Natural killer cell (primary cell): ENCODE results near the gene GALNTL6. TPM values are rescaled to one million over a fixed set of nuclear protein-coding genes. Genes with fewer than 3 reads are reported as not detected.

Experiments
- ATAC-seq, 3 donors: fragments of 150-1000 bp in 2 of 3; fragments of 200-7000 bp in 1 of 3; cut with Tn5 transposase; 1 replicate in 1 of 3; 2 replicates in 2 of 3; pipeline ENCODE4 v1.10.0; 2021; ENCODE audit warnings: mild to moderate bottlenecking in 2 of 3, moderate library complexity in 2 of 3
- DNase-seq, 2 donors: peaks; one replicate each; pipeline versions ENCODE4 v3.0.0 to v3.0.0-alpha.2; 2013 to 2021; ENCODE audit warnings: mixed read lengths in 1 of 2
- H3K27ac ChIP-seq: one replicate; pipeline ENCODE4 v1.5.1; 2013; ENCODE audit warnings: mild to moderate bottlenecking, low read length
- H3K27me3 ChIP-seq: one replicate; pipeline ENCODE4 v1.6.1; 2013; ENCODE audit warnings: low read length; ENCODE audit not compliant: control insufficient read depth, insufficient read depth
- H3K36me3 ChIP-seq: one replicate; pipeline ENCODE4 v1.6.1; 2013; ENCODE audit warnings: low read length; ENCODE audit not compliant: control insufficient read depth, insufficient read depth
- H3K4me1 ChIP-seq: one replicate; pipeline ENCODE4 v1.6.1; 2013; ENCODE audit warnings: low read length; ENCODE audit not compliant: control insufficient read depth, insufficient read depth
- H3K4me3 ChIP-seq: one replicate; pipeline ENCODE4 v1.5.1; 2013; ENCODE audit warnings: low read length
- H3K9me3 ChIP-seq: one replicate; pipeline ENCODE4 v1.6.1; 2013; ENCODE audit warnings: low read length; ENCODE audit not compliant: control insufficient read depth, insufficient read depth
- H3K27ac Mint-ChIP-seq, 2 donors: one replicate each; pipeline ENCODE4 v1.8.0; 2022; ENCODE audit warnings: mild to moderate bottlenecking in 2 of 2, mixed read lengths in 2 of 2, moderate library complexity in 1 of 2
- H3K27me3 Mint-ChIP-seq, 2 donors: one replicate each; pipeline ENCODE4 v1.8.0; 2022; ENCODE audit warnings: low read depth in 2 of 2, mixed read lengths in 2 of 2
- H3K36me3 Mint-ChIP-seq: one replicate; pipeline ENCODE4 v1.8.0; 2022; ENCODE audit warnings: mixed read lengths
- H3K4me1 Mint-ChIP-seq, 2 donors: one replicate each; pipeline ENCODE4 v1.8.0; 2022; ENCODE audit warnings: mixed read lengths in 2 of 2
- H3K4me3 Mint-ChIP-seq: one replicate; pipeline ENCODE4 v1.8.0; 2022; ENCODE audit warnings: mild to moderate bottlenecking, moderate library complexity, mixed read lengths
- H3K9me3 Mint-ChIP-seq, 2 donors: one replicate each; pipeline ENCODE4 v1.8.0; 2022; ENCODE audit warnings: mixed read lengths in 2 of 2
- CTCF ChIP-seq: fragments of 200-600 bp; IDR thresholded peaks from one replicate; pipeline ENCODE4 v1.8.0; 2022; ENCODE audit warnings: antibody characterized with exemption
- WGBS: methylation state at CpG from one replicate; pipeline ENCODE4 v1.1.7; 2013; ENCODE audit warnings: missing lambda C conversion rate; ENCODE audit not compliant: insufficient coverage; 5-methylcytosine and 5-hydroxymethylcytosine counted together
- intact Hi-C: fragments of 100-400 bp; cut with micrococcal nuclease; formaldehyde crosslinking; loops from one replicate; pipeline ENCODE4 v1.14.2; 2022
- total RNA-seq, 4 donors: library from RNA; stranded (reverse); fragments of 120-200 nt in 1 of 4; gene quantifications; one replicate each; pipeline versions ENCODE4 v1.2.3 to v1.2.4, GENCODE V29; 2013 to 2022

The GALNTL6 gene
- total RNA-seq, 3 donors from 2014 or later (not counting 1 experiment from before 2014, with no cell fraction given), result not detected

- H3K4me1 ChIP-seq, result no peaks in the 10 kb centered on the region
- H3K27ac ChIP-seq, result no peak overlapping the region
- intact Hi-C loops, result no loop called here
- no peaks in the 10 kb centered on the region for H3K36me3 ChIP-seq
- no peaks in the 10 kb centered on the region for H3K27me3 ChIP-seq
- no peak for TF ChIP-seq CTCF
- 100% methylated on average over 3 of the region's 3 CpGs for WGBS
- Mint-ChIP-seq H3K9me3 (peaks cover 8 to 10% of the 10 kb centered on the region in 2 donors), H3K4me3 (no peak overlapping the region), H3K27ac (no peak overlapping the region), H3K4me1 (no peaks in the 10 kb centered on the region), H3K27me3 (no peaks in the 10 kb centered on the region), H3K36me3 (peaks cover 8% of the 10 kb centered on the region)
- peaks cover 8% of the 10 kb centered on the region for H3K9me3 ChIP-seq
- no peak for ATAC-seq
- no peak overlapping the region for H3K4me3 ChIP-seq
- no peak for DNase-seq
Measured at GRCh38 chr4:172895699-172896098, 1082.5 kb downstream of the GALNTL6 start.

- intact Hi-C loops, result no loop called here
- DNase-seq (no peak), ATAC-seq (no peak)
- Histone ChIP-seq H3K27ac (no peak overlapping the region), H3K9me3 (peaks cover 8% of the 10 kb centered on the region), H3K4me3 (no peak overlapping the region), H3K36me3 (no peaks in the 10 kb centered on the region), H3K27me3 (no peaks in the 10 kb centered on the region), H3K4me1 (no peaks in the 10 kb centered on the region)
- Mint-ChIP-seq H3K9me3 (peaks cover 8 to 10% of the 10 kb centered on the region in 2 donors), H3K36me3 (peaks cover 8% of the 10 kb centered on the region), H3K27ac (no peak overlapping the region), H3K27me3 (no peaks in the 10 kb centered on the region), H3K4me3 (no peak overlapping the region), H3K4me1 (no peaks in the 10 kb centered on the region)
- 75% methylated on average over 3 of the region's 3 CpGs for WGBS
- no peak for TF ChIP-seq CTCF
Measured at GRCh38 chr4:172897046-172897445, 1083.8 kb downstream of the GALNTL6 start.

- H3K36me3 ChIP-seq, result no peaks in the 10 kb centered on the region
- no peak for ATAC-seq
- H3K27me3 Mint-ChIP-seq, result no peaks in the 10 kb centered on the region
- H3K9me3 ChIP-seq, result peaks cover 8% of the 10 kb centered on the region
- peaks cover 8% of the 10 kb centered on the region for H3K36me3 Mint-ChIP-seq
- H3K27me3 ChIP-seq, result no peaks in the 10 kb centered on the region
- H3K9me3 Mint-ChIP-seq, result peaks cover 8 to 10% of the 10 kb centered on the region in 2 donors
- no peak overlapping the region for H3K27ac ChIP-seq
- no peak for TF ChIP-seq CTCF
- WGBS, result 100% methylated on average over 2 of the region's 2 CpGs
- intact Hi-C loops, result no loop called here
- no peak overlapping the region for H3K4me3 ChIP-seq
- H3K4me3 Mint-ChIP-seq, result no peak overlapping the region
- no peaks in the 10 kb centered on the region for H3K4me1 ChIP-seq
- no peak for DNase-seq
- H3K4me1 Mint-ChIP-seq, result no peaks in the 10 kb centered on the region
- H3K27ac Mint-ChIP-seq, result no peak overlapping the region
Measured at GRCh38 chr4:172898715-172899114, 1085.5 kb downstream of the GALNTL6 start.

GRCh38 chr4:172899861-172900260, 1086.7 kb downstream of the GALNTL6 start:
- Mint-ChIP-seq H3K27ac (no peak overlapping the region), H3K4me3 (no peak overlapping the region), H3K36me3 (peaks cover 8% of the 10 kb centered on the region), H3K4me1 (no peaks in the 10 kb centered on the region), H3K27me3 (no peaks in the 10 kb centered on the region), H3K9me3 (peaks cover 8% of the 10 kb centered on the region in 2 donors)
- Histone ChIP-seq H3K9me3 (peaks cover 8% of the 10 kb centered on the region), H3K27ac (no peak overlapping the region), H3K4me1 (no peaks in the 10 kb centered on the region), H3K36me3 (no peaks in the 10 kb centered on the region), H3K27me3 (no peaks in the 10 kb centered on the region), H3K4me3 (no peak overlapping the region)
- DNase-seq (no peak), ATAC-seq (no peak)
- no peak for TF ChIP-seq CTCF
- intact Hi-C loops, result no loop called here
- 94% methylated on average over 3 of the region's 4 CpGs for WGBS
